Skeletal muscle tissue (tissue), 4 donors: ENCODE data around the gene ZNF592. TPM values are rescaled to one million over a fixed set of nuclear protein-coding genes. Genes with fewer than 3 reads are reported as not detected.

Experiments used
- H3K27ac ChIP-seq: one replicate; pipeline ENCODE4 v1.7.0; 2013; ENCODE audit warnings: mild to moderate bottlenecking, low read depth, low read length, inconsistent platforms
- H3K27me3 ChIP-seq, 3 donors: one replicate each; pipeline ENCODE4 v1.7.0; 2013; ENCODE audit warnings: low read length in 3 of 3; ENCODE audit not compliant: control insufficient read depth in 3 of 3, insufficient read depth in 3 of 3
- H3K36me3 ChIP-seq, 3 donors: one replicate each; pipeline ENCODE4 v1.7.0; 2013; ENCODE audit warnings: low read length in 3 of 3; ENCODE audit not compliant: control insufficient read depth in 3 of 3, insufficient read depth in 3 of 3
- H3K4me1 ChIP-seq, 3 donors: one replicate each; pipeline ENCODE4 v1.7.0; 2013; ENCODE audit warnings: low read length in 3 of 3, mild to moderate bottlenecking in 3 of 3; ENCODE audit not compliant: control insufficient read depth in 3 of 3, insufficient read depth in 3 of 3
- H3K4me3 ChIP-seq, 3 donors: one replicate each; pipeline ENCODE4 v1.7.0; 2013; ENCODE audit warnings: low read length in 3 of 3
- H3K9ac ChIP-seq, 3 donors: one replicate each; pipeline ENCODE4 v1.7.0; 2013; ENCODE audit warnings: low read length in 3 of 3, mild to moderate bottlenecking in 3 of 3, moderate library complexity in 2 of 3, low read depth in 1 of 3
- H3K9me3 ChIP-seq, 3 donors: one replicate each; pipeline ENCODE4 v1.7.0; 2013; ENCODE audit warnings: low read length in 3 of 3; ENCODE audit not compliant: control insufficient read depth in 3 of 3
- total RNA-seq: library from RNA; depleted of rRNA; stranded (reverse); fragments of >200 nt; gene quantifications from one replicate; pipeline ENCODE4 v1.2.3, GENCODE V29; 2014
- donor health status: Osteomylitis.

The ZNF592 gene
- total RNA-seq, 1 donor from 2014 or later = 6.3 TPM

GRCh38 chr15:84799511-84800187 lies 51.3 kb downstream of the ZNF592 start:
- Histone ChIP-seq H3K36me3 (peaks cover 57 to 71% (median 68%) of the 10 kb centered on the region in 3 donors), H3K9ac (no peak overlapping the region), H3K4me3 (no peak overlapping the region), H3K27ac (no peak overlapping the region), H3K4me1 (peaks cover 0 to 8% (median 0%) of the 10 kb centered on the region in 3 donors), H3K27me3 (no peaks in the 10 kb centered on the region), H3K9me3 (no peaks in the 10 kb centered on the region)

DNA sequence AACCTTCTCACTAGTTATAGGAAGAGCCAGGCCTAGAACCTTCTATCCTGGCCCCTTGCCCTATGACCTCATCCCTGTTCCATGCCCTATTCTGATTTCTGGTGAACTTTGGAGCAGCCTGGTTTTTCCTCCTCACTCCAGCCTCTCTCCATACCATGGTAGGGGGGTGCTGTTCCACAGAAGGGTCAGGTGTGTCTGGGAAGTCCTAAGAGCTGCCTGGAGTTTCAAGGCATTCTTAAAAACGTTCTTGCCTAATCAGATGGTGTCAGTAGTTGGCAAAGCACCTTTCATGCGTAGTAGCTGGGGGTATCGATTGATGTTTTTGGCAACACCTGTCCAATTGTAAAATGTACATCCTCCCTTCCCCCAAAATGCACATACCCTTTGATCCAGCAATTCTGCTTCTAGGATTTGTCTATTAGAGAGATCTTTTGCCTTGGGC lies 52.0 kb downstream of the ZNF592 start:
- no peaks in the 10 kb centered on the region for H3K27me3 ChIP-seq
- H3K4me3 ChIP-seq = no peak overlapping the region
- H3K9me3 ChIP-seq = no peaks in the 10 kb centered on the region
- H3K4me1 ChIP-seq = peaks cover 0 to 8% (median 0%) of the 10 kb centered on the region in 3 donors
- no peak overlapping the region for H3K9ac ChIP-seq
- no peak overlapping the region for H3K27ac ChIP-seq
- H3K36me3 ChIP-seq = peaks cover 57 to 75% (median 75%) of the 10 kb centered on the region in 3 donors

GRCh38 chr15:84804005-84804900 lies 55.9 kb downstream of the ZNF592 start:
- Histone ChIP-seq H3K9ac (no peak overlapping the region), H3K36me3 (peaks cover 35 to 56% (median 55%) of the 10 kb centered on the region in 3 donors), H3K9me3 (no peaks in the 10 kb centered on the region), H3K27me3 (no peaks in the 10 kb centered on the region), H3K27ac (no peak overlapping the region), H3K4me1 (peaks cover 0 to 5% (median 0%) of the 10 kb centered on the region in 3 donors), H3K4me3 (no peak overlapping the region)

DNA sequence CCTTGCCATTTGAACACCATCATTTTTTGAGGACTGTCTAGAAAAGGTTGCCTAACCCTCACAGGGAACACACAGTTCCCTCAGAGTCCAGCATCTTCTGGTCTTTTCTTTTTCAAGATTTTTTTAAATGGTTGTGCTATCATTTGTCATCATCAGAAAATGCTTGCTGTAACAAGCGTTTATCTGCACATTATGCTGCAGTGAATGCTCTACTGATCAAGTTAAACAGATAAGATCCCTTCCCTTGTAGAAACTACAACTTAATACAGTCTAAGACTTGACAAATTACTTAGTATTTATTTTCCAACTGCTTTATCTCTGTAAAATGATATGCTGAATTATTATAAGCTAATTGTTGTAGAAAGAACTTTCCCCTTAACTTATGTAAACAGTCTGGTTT lies 56.8 kb downstream of the ZNF592 start:
- H3K27ac ChIP-seq = no peak overlapping the region
- H3K4me3 ChIP-seq = no peak overlapping the region
- no peaks in the 10 kb centered on the region for H3K9me3 ChIP-seq
- peaks cover 0 to 7% (median 5%) of the 10 kb centered on the region in 3 donors for H3K4me1 ChIP-seq
- H3K36me3 ChIP-seq = peaks cover 25 to 46% (median 45%) of the 10 kb centered on the region in 3 donors
- no peaks in the 10 kb centered on the region for H3K27me3 ChIP-seq
- no peak overlapping the region for H3K9ac ChIP-seq

DNA sequence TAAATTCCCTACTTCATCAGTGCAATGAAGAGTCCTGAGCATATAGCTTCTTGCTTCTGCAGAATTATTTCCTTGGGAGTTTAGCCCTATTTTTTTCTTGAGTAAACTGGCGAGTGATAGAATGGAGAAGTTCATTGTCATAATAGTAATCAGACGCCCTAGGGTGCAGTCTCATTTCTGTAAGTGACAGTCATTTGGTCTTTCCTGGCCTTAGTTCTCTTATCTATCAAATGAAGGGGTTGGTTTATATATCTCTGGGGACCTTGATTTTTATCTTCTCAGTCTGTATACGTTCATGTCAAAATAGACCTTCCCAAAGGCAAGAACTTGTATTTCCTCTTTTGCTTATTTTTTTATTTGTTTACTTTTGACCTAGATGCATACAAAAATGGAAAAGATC lies 58.8 kb downstream of the ZNF592 start:
- H3K9ac ChIP-seq = no peak overlapping the region
- H3K9me3 ChIP-seq = no peaks in the 10 kb centered on the region
- H3K36me3 ChIP-seq = peaks cover 9 to 29% (median 27%) of the 10 kb centered on the region in 3 donors
- H3K4me1 ChIP-seq = peaks cover 4 to 9% (median 6%) of the 10 kb centered on the region in 3 donors
- no peak overlapping the region for H3K4me3 ChIP-seq
- no peaks in the 10 kb centered on the region for H3K27me3 ChIP-seq
- no peak overlapping the region for H3K27ac ChIP-seq

GRCh38 chr15:84810073-84810840 lies 61.9 kb downstream of the ZNF592 start:
- no peak overlapping the region for H3K9ac ChIP-seq
- no peaks in the 10 kb centered on the region for H3K9me3 ChIP-seq
- H3K27ac ChIP-seq = no peak overlapping the region
- H3K27me3 ChIP-seq = no peaks in the 10 kb centered on the region
- H3K4me3 ChIP-seq = no peak overlapping the region
- H3K4me1 ChIP-seq = peaks cover 4 to 6% (median 6%) of the 10 kb centered on the region in 3 donors
- peaks cover 0 to 5% (median 1%) of the 10 kb centered on the region in 3 donors for H3K36me3 ChIP-seq

DNA sequence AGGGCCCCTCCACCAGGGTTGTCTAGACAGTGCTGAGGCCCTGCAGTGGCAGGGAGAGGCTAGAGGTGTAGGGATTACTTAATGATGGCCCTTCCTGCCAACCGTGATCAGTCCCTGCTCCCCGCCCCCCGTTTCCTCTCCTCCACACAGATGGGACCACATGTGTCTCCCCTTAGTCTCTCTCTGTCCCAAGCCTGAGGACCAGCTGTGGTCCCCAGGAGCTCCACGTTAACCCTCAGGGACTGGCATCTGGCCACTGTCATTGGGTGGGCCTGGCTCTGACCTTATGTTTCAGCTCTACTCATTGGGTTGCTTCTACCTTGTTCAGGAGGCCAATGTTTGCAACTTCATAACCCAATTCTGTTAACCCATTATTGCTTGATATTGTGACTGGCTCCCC lies 62.8 kb downstream of the ZNF592 start:
- H3K27me3 ChIP-seq = no peaks in the 10 kb centered on the region
- H3K4me1 ChIP-seq = peaks cover 4 to 12% (median 8%) of the 10 kb centered on the region in 3 donors
- peaks cover 0 to under 1% (median 0%) of the 10 kb centered on the region in 3 donors for H3K36me3 ChIP-seq
- no peak overlapping the region for H3K4me3 ChIP-seq
- H3K27ac ChIP-seq = no peak overlapping the region
- H3K9ac ChIP-seq = no peak overlapping the region
- no peaks in the 10 kb centered on the region for H3K9me3 ChIP-seq

- Histone ChIP-seq H3K9ac (no peak overlapping the region), H3K27me3 (no peaks in the 10 kb centered on the region), H3K9me3 (no peaks in the 10 kb centered on the region), H3K4me3 (no peak overlapping the region), H3K4me1 (peaks cover 7 to 16% (median 12%) of the 10 kb centered on the region in 3 donors), H3K27ac (no peak overlapping the region), H3K36me3 (no peaks in the 10 kb centered on the region)
These were observed 63.4 kb downstream of the ZNF592 start for GRCh38 chr15:84811828-84812227.

- peaks cover 0 to 2% (median 0%) of the 10 kb centered on the region in 3 donors for H3K36me3 ChIP-seq
These were observed 64.5 kb downstream of the ZNF592 start for GRCh38 chr15:84812842-84813241.

More at GRCh38 chr15:84812842-84813241, 64.5 kb downstream of the ZNF592 start:
- Histone ChIP-seq H3K9ac (no peak overlapping the region), H3K27me3 (no peaks in the 10 kb centered on the region), H3K9me3 (no peaks in the 10 kb centered on the region), H3K27ac (no peak overlapping the region), H3K4me1 (peaks cover 9 to 21% (median 17%) of the 10 kb centered on the region in 3 donors), H3K4me3 (no peak overlapping the region)
